GM10248 (cell line): Measurements from ENCODE around the gene COL6A1.

Experiments used
- CTCF ChIA-PET: fragments of 300-600 bp; sonication (Branson Sonifier 250); formaldehyde crosslinking; extraction: SDS; loops from one replicate; lab custom pipeline; 2021; ENCODE audit warnings: antibody characterized with exemption; lab: Yijun Ruan, JAX
- POLR2A ChIA-PET: fragments of 350-650 bp; sonication (Branson Sonifier 250); formaldehyde crosslinking; extraction: SDS; loops from one replicate; lab custom pipeline; 2020; ENCODE audit warnings: antibody characterized with exemption; lab: Yijun Ruan, JAX
- DNase-seq: peaks from one replicate; pipeline ENCODE4 v3.0.0; 2012; ENCODE audit errors: extremely low spot score
- CTCF ChIP-seq: IDR thresholded peaks from 2 replicates; pipeline ENCODE4 v1.5.1; 2012; ENCODE audit warnings: mild to moderate bottlenecking, low read depth; ENCODE audit errors: extremely low read depth, missing control alignments, control extremely low read depth

Gene COL6A1

GRCh38 chr21:45980697-45981096 is 873 bp upstream of the COL6A1 start:
- POLR2A ChIA-PET: interaction anchor here (0.7 kb wide), 1 partner anchor 43 kb away, joined by 6 read pairs; no protein-coding TSS in a partner anchor

GRCh38 chr21:45982092-45982757 is 655 bp downstream of the COL6A1 start:
- TF ChIP-seq CTCF: no peak
- ChIA-PET CTCF (no interaction called here), POLR2A (no interaction called here)
- no peak for DNase-seq

More at GRCh38 chr21:45980697-45981096, 873 bp upstream of the COL6A1 start:
- CTCF ChIA-PET: no interaction called here
- no peak for DNase-seq
- TF ChIP-seq CTCF: no peak

GRCh38 chr21:45982758-45983648 is 1.4 kb downstream of the COL6A1 start:
- ChIA-PET CTCF (no interaction called here), POLR2A (no interaction called here)
- no peak for DNase-seq
- no peak for TF ChIP-seq CTCF

GRCh38 chr21:45983649-45983965 is 2.0 kb downstream of the COL6A1 start:
- CTCF ChIA-PET: no interaction called here
- DNase-seq: no peak
- no peak for TF ChIP-seq CTCF
- POLR2A ChIA-PET: no interaction called here

GRCh38 chr21:45983981-45984551 is 2.5 kb downstream of the COL6A1 start:
- no peak for DNase-seq
- ChIA-PET POLR2A (no interaction called here), CTCF (no interaction called here)
- TF ChIP-seq CTCF: no peak

DNA sequence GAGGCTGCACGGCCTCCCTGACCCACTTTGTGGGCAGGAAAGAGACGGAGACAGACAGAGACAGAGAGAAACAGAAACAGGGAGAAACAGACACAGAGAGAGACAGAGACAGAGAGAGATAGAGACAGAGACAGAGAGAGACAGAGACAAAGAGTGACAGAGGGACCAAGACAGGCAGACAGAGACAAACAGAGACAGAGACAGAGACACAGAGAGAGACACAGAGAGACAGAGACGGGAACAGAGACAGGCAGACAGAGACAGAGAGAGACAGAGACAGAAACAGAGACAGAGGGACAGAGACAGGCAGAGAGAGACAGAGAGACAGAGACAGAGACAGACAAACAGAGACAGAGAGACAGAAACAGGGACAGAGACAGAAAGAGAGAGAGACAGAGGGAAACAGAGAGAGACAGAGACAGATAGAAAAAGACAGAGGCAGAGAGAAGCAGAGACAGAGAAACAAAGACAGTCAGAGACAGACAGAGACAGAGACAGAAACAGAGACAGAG is 3.1 kb downstream of the COL6A1 start:
- no peak for TF ChIP-seq CTCF
- POLR2A ChIA-PET: no interaction called here
- no peak for DNase-seq
- CTCF ChIA-PET: no interaction called here
